ENCODE measurements around the gene SYTL3.

The SYTL3 gene

GRCh38 chr6:158705386-158706126, 55.7 kb downstream of the SYTL3 start:
- DNase-seq (ENCODE audit: extremely low read depth, insufficient read length), result no peak

GRCh38 chr6:158706369-158706982, 56.6 kb downstream of the SYTL3 start:
- H3K36me3 ChIP-seq (ENCODE audit: control insufficient read depth, insufficient read depth, low read length), result no peaks in the 10 kb centered on the region
- no peak for DNase-seq (ENCODE audit: extremely low read depth, insufficient read length)
- no peaks in the 10 kb centered on the region for H3K27me3 ChIP-seq (replicated peaks; ENCODE audit: control insufficient read depth, insufficient read depth, low read length)
- H3K4me3 ChIP-seq (replicated peaks; ENCODE audit: low read depth, low read length), result no peak overlapping the region
- peak; percentile 6 for TF ChIP-seq CTCF (IDR thresholded peaks at IDR 0.05; ENCODE audit: insufficient read depth, low read length, poor library complexity, severe bottlenecking)

More at GRCh38 chr6:158705386-158706126, 55.7 kb downstream of the SYTL3 start:
- Histone ChIP-seq H3K4me3 (replicated peaks; ENCODE audit: low read depth, low read length) (no peak overlapping the region), H3K27me3 (replicated peaks; ENCODE audit: control insufficient read depth, insufficient read depth, low read length) (no peaks in the 10 kb centered on the region), H3K36me3 (ENCODE audit: control insufficient read depth, insufficient read depth, low read length) (no peaks in the 10 kb centered on the region)
- no peak for TF ChIP-seq CTCF (IDR thresholded peaks at IDR 0.05; ENCODE audit: insufficient read depth, low read length, poor library complexity, severe bottlenecking)

- Histone ChIP-seq H3K4me3 (replicated peaks; ENCODE audit: low read depth, low read length) (no peak overlapping the region), H3K27me3 (replicated peaks; ENCODE audit: control insufficient read depth, insufficient read depth, low read length) (no peaks in the 10 kb centered on the region), H3K36me3 (ENCODE audit: control insufficient read depth, insufficient read depth, low read length) (no peaks in the 10 kb centered on the region)
- no peak for TF ChIP-seq CTCF (IDR thresholded peaks at IDR 0.05; ENCODE audit: insufficient read depth, low read length, poor library complexity, severe bottlenecking)
- no peak for DNase-seq (ENCODE audit: extremely low read depth, insufficient read length)
Observed at GRCh38 chr6:158707120-158707820, 57.4 kb downstream of the SYTL3 start.

GRCh38 chr6:158707821-158708195, 58.0 kb downstream of the SYTL3 start:
- DNase-seq (ENCODE audit: extremely low read depth, insufficient read length), result no peak
- Histone ChIP-seq H3K36me3 (ENCODE audit: control insufficient read depth, insufficient read depth, low read length) (no peaks in the 10 kb centered on the region), H3K4me3 (replicated peaks; ENCODE audit: low read depth, low read length) (no peak overlapping the region), H3K27me3 (replicated peaks; ENCODE audit: control insufficient read depth, insufficient read depth, low read length) (no peaks in the 10 kb centered on the region)
- no peak for TF ChIP-seq CTCF (IDR thresholded peaks at IDR 0.05; ENCODE audit: insufficient read depth, low read length, poor library complexity, severe bottlenecking)

GRCh38 chr6:158708239-158708638, 58.4 kb downstream of the SYTL3 start:
- H3K36me3 ChIP-seq (ENCODE audit: control insufficient read depth, insufficient read depth, low read length), result no peaks in the 10 kb centered on the region
- no peaks in the 10 kb centered on the region for H3K27me3 ChIP-seq (replicated peaks; ENCODE audit: control insufficient read depth, insufficient read depth, low read length)
- H3K4me3 ChIP-seq (replicated peaks; ENCODE audit: low read depth, low read length), result no peak overlapping the region
- no peak for TF ChIP-seq CTCF (IDR thresholded peaks at IDR 0.05; ENCODE audit: insufficient read depth, low read length, poor library complexity, severe bottlenecking)
- no peak for DNase-seq (ENCODE audit: extremely low read depth, insufficient read length)

All from GM06990 (cell line).